GM23248 (cell line): ENCODE results near the gene MEGF11.

Experiments used
- EZH2 ChIP-seq: fragments of 200-600 bp; sonication (generic); IDR thresholded peaks from 2 replicates; pipeline ENCODE4 v1.6.1; 2018; ENCODE audit warnings: antibody characterized with exemption, mild to moderate bottlenecking; ENCODE audit not compliant: insufficient read depth, poor library complexity, severe bottlenecking
- EZH2phosphoT487 ChIP-seq: fragments of 200-600 bp; sonication (generic); IDR thresholded peaks from 2 replicates; pipeline ENCODE4 v1.6.1; 2018; ENCODE audit warnings: antibody characterized with exemption, moderate library complexity, mild to moderate bottlenecking, low read depth; ENCODE audit not compliant: insufficient read depth

- no peak for TF ChIP-seq EZH2
- no peak for TF ChIP-seq EZH2phosphoT487
These were observed 324.0 kb downstream of the MEGF11 start for GRCh38 chr15:65929573-65929972.
